Measurements from ENCODE around the gene NBR1.
"Not testable (repeated sequence)": the region's sequence is repeated elsewhere in the genome, so short reads cannot be mapped to it uniquely, and the experiment has no call there.

NBR1 gene

GRCh38 chr17:43216369-43216761 lies 45.4 kb downstream of the NBR1 start:
- no peak for DNase-seq (ENCODE audit: low read depth)

DNA sequence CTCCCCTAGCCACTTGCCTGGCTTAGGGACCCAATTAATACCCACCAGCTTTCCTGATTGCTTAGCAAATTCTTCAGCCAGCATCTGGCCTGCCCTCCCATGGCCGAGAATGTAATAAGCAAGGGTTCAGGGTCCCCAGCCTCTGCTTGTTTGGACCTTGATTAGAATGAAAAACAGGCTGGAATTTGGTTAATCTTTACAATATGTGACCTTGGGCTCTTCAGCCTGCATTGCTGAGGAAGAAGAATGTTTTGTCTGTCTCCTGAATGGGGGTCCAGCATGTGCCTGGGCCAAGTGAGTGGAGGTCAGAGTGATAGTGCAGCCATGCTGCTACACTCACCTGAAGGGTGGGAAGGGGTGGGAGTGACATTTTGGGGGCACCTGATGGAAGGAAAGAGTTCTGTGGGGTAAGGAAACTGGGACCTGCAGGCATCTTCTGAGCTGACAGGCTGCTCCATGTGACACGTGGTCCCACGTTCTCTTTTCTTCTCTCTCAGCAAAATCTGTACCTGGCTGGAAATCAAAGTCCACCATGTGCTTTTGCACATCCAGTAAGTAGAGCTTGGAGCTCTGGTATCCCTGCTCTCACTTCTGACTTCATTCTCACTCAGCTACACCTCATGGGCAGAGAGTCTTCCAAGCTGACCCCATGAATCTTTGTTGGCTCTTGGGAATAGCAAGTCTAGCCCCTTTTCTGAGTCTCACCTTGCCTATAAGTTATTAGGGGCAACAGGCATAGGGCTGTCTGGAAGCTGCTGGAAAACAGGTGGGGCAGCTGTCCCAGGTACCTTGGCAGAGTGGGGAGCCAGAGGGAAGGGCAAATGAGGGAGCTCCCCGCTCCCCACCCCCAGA lies 46.0 kb downstream of the NBR1 start:
- no peak for DNase-seq (ENCODE audit: low read depth)

GRCh38 chr17:43217614-43218087 lies 46.6 kb downstream of the NBR1 start:
- no peak for DNase-seq (ENCODE audit: low read depth)

DNA sequence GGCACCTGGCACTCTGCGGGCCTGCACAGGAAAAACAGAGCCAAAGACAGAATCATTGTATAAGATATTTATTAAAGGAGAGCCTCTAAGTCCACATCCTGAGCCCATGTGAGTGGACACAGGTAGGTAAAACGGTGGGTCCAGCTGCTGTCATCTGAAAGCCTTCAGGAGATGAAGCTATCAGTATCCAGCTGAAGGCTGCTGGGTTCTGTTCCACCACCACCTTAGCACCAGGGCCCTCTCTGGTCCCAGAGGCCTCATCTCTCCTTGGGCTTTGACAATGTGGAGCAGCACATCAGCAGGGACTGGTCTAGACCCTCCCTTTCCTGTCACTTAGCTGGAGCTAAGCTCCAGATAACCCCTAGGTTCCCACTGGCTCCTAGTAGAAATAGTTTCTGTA lies 48.0 kb downstream of the NBR1 start:
- no peak for DNase-seq (ENCODE audit: low read depth)

GRCh38 chr17:43219746-43220380 lies 48.8 kb downstream of the NBR1 start:
- DNase-seq (ENCODE audit: low read depth): no peak

GRCh38 chr17:43220511-43221125 lies 49.6 kb downstream of the NBR1 start:
- no peak for DNase-seq (ENCODE audit: low read depth)

GRCh38 chr17:43224146-43224705 lies 53.2 kb downstream of the NBR1 start:
- no peak for DNase-seq (ENCODE audit: low read depth)

GRCh38 chr17:43226393-43226792 lies 55.4 kb downstream of the NBR1 start:
- DNase-seq (ENCODE audit: low read depth): no peak

DNA sequence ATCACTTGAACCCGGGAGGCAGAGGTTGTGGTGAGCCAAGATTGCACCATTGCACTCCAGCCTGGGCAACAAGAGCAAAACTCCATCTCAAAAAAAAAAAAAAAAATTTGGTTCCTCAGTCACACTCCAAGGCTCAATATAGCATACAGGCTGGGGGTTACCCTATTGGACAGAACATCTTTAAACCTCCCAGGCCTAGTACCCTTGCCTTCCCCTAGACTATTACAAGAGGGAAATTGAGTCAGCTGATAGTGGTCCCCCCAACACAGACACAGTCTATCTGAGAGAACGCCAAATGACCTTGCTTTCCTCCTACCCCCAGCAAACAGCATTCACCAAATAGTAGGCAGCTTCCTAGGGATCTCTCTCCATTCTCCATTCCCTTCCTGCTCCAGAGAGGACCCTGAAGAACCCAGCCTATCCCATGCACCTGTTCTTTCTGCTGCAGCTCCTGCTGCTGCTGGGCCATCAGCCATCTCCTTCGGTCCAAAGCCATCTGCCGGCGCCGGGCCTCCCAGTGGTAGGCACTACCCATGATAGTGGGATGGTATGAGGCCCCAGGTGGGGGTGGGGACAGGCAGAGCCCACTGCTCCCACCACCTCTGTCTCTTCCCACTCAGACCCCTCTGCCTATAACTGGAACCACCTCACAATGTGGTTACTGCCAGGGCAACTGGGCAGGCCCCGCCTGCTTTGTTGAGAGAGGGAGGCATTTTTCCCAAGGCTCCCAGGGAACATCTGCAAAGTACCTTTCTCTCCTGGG lies 57.2 kb downstream of the NBR1 start, which contains the start of gene CCDC200:
Gene CCDC200, minus strand, starts transcription at position 604 of the 763 bp plus-strand sequence. Its CDS starts 69 bp downstream, at position 535.
- DNase-seq (ENCODE audit: low read depth): not testable (repeated sequence)

DNA sequence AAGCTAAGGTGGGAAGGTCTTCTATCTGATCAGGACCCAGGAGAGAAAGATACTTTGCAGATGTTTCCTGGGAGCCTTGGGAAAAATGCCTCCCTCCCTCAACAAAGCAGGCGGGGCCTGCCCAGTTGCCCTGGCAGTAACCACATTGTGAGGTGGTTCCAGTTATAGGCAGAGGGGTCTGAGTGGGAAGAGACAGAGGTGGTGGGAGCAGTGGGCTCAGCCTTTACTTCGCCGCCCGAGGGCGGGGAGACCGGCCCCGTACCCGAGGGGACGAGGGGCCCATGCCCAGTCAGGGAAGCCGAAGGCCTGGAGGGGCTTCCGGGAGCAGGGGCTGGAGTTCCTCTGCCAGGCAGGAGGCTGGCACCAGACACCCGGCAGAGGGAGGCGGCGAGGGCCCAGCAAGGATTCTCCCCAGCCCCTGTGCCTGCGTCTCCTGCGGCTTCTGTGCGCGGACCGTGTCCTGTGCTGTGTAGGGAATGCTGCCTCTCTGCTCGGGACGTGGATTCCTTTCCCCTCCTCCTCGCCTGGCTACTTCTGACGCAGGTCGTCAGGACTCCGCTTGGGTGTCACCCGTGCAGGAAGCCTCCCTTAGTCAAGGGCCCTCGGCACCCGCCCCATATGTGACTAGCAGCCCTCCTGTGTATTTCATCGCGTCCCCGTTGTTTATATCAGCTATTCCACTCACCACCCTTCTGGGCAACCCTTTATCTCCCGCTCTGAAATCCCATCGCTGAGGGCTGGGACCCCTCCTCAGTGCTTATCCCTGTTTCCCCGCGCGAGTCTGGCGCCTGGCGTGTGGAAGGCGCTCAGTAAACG lies 60.4 kb downstream of the NBR1 start:
- not testable (repeated sequence) for DNase-seq (ENCODE audit: low read depth)

GRCh38 chr17:43232021-43232699 lies 61.1 kb downstream of the NBR1 start:
- not testable (repeated sequence) for DNase-seq (ENCODE audit: low read depth)

DNA sequence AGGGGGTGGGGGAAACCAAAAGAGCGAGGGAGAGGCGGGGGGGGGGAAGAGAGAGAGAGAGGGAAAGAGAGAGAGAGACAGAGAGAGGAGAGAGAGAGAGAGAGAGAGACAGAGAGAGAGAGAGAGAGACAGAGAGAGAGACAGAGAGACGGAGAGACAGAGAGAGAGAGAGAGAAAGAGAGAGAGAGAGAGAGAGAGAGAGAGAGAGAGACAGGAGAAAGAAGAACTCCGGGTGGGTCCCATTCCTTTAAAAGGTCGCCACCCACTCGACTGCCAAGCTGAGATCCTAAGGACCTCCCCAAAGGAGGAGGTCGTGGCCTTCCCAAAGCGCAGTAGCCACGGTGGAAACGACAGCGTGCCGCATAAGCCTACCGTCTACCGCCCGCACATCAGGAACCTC lies 62.2 kb downstream of the NBR1 start:
- not testable (repeated sequence) for DNase-seq (ENCODE audit: low read depth)

GRCh38 chr17:43233877-43234276 lies 62.9 kb downstream of the NBR1 start, which contains the start of gene RNU2-1:
Gene RNU2-1 (minus strand): TSS chr17:43233977.
- DNase-seq (ENCODE audit: low read depth): not testable (repeated sequence)

DNA sequence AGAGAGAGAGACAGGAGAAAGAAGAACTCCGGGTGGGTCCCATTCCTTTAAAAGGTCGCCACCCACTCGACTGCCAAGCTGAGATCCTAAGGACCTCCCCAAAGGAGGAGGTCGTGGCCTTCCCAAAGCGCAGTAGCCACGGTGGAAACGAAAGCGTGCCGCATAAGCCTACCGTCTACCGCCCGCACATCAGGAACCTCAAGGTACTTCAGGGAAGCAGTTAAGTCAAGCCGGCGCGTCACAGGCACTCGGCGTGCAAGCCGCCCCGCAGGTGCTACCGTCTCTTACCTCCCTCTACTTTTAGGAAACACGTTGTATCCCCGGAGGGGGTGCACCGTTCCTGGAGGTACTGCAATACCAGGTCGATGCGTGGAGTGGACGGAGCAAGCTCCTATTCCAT lies 68.6 kb downstream of the NBR1 start:
- not testable (repeated sequence) for DNase-seq (ENCODE audit: low read depth)

- not testable (repeated sequence) for DNase-seq (ENCODE audit: low read depth)
Measured at GRCh38 chr17:43240596-43241352, 69.8 kb downstream of the NBR1 start.

DNA sequence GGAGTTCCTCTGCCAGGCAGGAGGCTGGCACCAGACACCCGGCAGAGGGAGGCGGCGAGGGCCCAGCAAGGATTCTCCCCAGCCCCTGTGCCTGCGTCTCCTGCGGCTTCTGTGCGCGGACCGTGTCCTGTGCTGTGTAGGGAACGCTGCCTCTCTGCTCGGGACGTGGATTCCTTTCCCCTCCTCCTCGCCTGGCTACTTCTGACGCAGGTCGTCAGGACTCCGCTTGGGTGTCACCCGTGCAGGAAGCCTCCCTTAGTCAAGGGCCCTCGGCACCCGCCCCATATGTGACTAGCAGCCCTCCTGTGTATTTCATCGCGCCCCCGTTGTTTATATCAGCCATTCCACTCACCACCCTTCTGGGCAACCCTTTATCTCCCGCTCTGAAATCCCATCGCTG lies 75.4 kb downstream of the NBR1 start:
- DNase-seq (ENCODE audit: low read depth): not testable (repeated sequence)

Data from stimulated activated CD8-positive, alpha-beta memory T cell treated with anti-CD3 and anti-CD28 coated beads, Interleukin-15, amount 100 ng/mL, for 24 hours (primary cell).